ENCODE results near the gene SNX7. TPM values are rescaled to one million over a fixed set of nuclear protein-coding genes. Genes with fewer than 3 reads are reported as not detected.

The SNX7 gene
- total RNA-seq, 2 experiments from 2014 or later: 0.12 TPM; not detected in 1

GRCh38 chr1:98793136-98793535 lies 131.6 kb downstream of the SNX7 start:
- DNase-seq: no peak
- CTCF ChIA-PET: interaction anchor here (0.6 to 2.1 kb wide), 11 partner anchors 8 to 688 kb away, joined by 3 to 13 read pairs (median 5); no protein-coding TSS in a partner anchor
- Mint-ChIP-seq H3K4me3 (no peak overlapping the region), H3K27me3 (ENCODE audit: low read depth) (no peaks in the 10 kb centered on the region), H3K4me1 (ENCODE audit: low read depth) (peaks cover 18% of the 10 kb centered on the region), H3K36me3 (ENCODE audit: low read depth) (no peaks in the 10 kb centered on the region), H3K27ac (no peak overlapping the region), H3K9me3 (no peaks in the 10 kb centered on the region)
- intact Hi-C loops (cut with micrococcal nuclease): loop anchor here (5.0 kb wide), 4 partner anchors 129 to 894 kb away; no protein-coding TSS in a partner anchor

- Mint-ChIP-seq H3K27me3 (ENCODE audit: low read depth) (no peaks in the 10 kb centered on the region), H3K9me3 (peaks cover under 1% of the 10 kb centered on the region), H3K27ac (no peak overlapping the region), H3K4me1 (ENCODE audit: low read depth) (peaks cover 22% of the 10 kb centered on the region), H3K4me3 (no peak overlapping the region), H3K36me3 (ENCODE audit: low read depth) (no peaks in the 10 kb centered on the region)
- DNase-seq: peak; percentile 74
- intact Hi-C loops (cut with micrococcal nuclease): loop anchor here (1.0 to 5.0 kb wide), 9 partner anchors 77 to 913 kb away; no protein-coding TSS in a partner anchor
- CTCF ChIA-PET: interaction anchor here (0.6 to 2.1 kb wide), 19 partner anchors 9 to 687 kb away, joined by 3 to 13 read pairs (median 5); no protein-coding TSS in a partner anchor
Measured at GRCh38 chr1:98794196-98794886, 132.8 kb downstream of the SNX7 start.

- intact Hi-C loops (cut with micrococcal nuclease): loop anchor here (5.0 kb wide), 1 partner anchor 186 kb away; no protein-coding TSS in a partner anchor
- H3K27me3 Mint-ChIP-seq (ENCODE audit: low read depth): no peaks in the 10 kb centered on the region
- DNase-seq: no peak
- H3K4me1 Mint-ChIP-seq (ENCODE audit: low read depth): peaks cover 22% of the 10 kb centered on the region
- H3K4me3 Mint-ChIP-seq: no peak overlapping the region
- no peak overlapping the region for H3K27ac Mint-ChIP-seq
- CTCF ChIA-PET: interaction anchor here (2.0 kb wide), 1 partner anchor 9 kb away, joined by 5 read pairs; no protein-coding TSS in a partner anchor
- peaks cover 2% of the 10 kb centered on the region for H3K9me3 Mint-ChIP-seq
- H3K36me3 Mint-ChIP-seq (ENCODE audit: low read depth): no peaks in the 10 kb centered on the region
Measured at GRCh38 chr1:98796049-98796448, 134.5 kb downstream of the SNX7 start.

GRCh38 chr1:98797506-98797905 lies 136.0 kb downstream of the SNX7 start:
- no peak for DNase-seq

More at GRCh38 chr1:98797506-98797905, 136.0 kb downstream of the SNX7 start:
- Mint-ChIP-seq H3K36me3 (ENCODE audit: low read depth) (no peaks in the 10 kb centered on the region), H3K9me3 (peaks cover 2% of the 10 kb centered on the region), H3K27ac (no peak overlapping the region), H3K4me3 (no peak overlapping the region), H3K27me3 (ENCODE audit: low read depth) (no peaks in the 10 kb centered on the region), H3K4me1 (ENCODE audit: low read depth) (peaks cover 22% of the 10 kb centered on the region)
- intact Hi-C loops (cut with micrococcal nuclease): loop anchor here (1.0 to 5.0 kb wide), 2 partner anchors 17 to 185 kb away; no protein-coding TSS in a partner anchor
- CTCF ChIA-PET: no interaction called here

Data from activated naive CD4-positive, alpha-beta T cell treated with anti-CD3 and anti-CD28 coated beads for 36 hours (primary cell).